OCI-LY7 (cell line): ENCODE data around the gene ASCC1. TPM values are rescaled to one million over a fixed set of nuclear protein-coding genes. Genes with fewer than 3 reads are reported as not detected.

Source experiments
- BruUV-seq: library from RNA; stranded (reverse); fragments of 400-500 nt; replicated peaks from 2 replicates; lab custom pipeline; 2021; lab: Mats Ljungman, UMichigan
- CTCF ChIA-PET: fragments of 300-600 bp; sonication (Branson Sonifier 250); formaldehyde crosslinking; loops from one replicate; lab custom pipeline; 2022; ENCODE audit warnings: antibody characterized with exemption; ENCODE audit not compliant: unreplicated experiment; lab: Charles Lee
- POLR2A ChIA-PET: fragments of 300-600 bp; sonication (Branson Sonifier 250); formaldehyde crosslinking; loops from one replicate; lab custom pipeline; 2022; ENCODE audit warnings: antibody characterized with exemption; lab: Charles Lee
- DNase-seq: peaks from one replicate; pipeline ENCODE4 v3.0.0-alpha.2; 2015; ENCODE audit warnings: low spot score
- H2AFZ ChIP-seq: fragments of 200-600 bp; sonication (generic), shearing (Covaris generic); 2 replicates; pipeline ENCODE4 v1.6.1; 2014; ENCODE audit warnings: mild to moderate bottlenecking, antibody characterized with exemption, low read length, moderate library complexity
- H3K27ac ChIP-seq: fragments of 200-600 bp; sonication (generic); 2 replicates; pipeline ENCODE4 v1.5.1; 2014; ENCODE audit warnings: mixed run types, low read depth, mild to moderate bottlenecking, moderate library complexity, low read length, inconsistent platforms; ENCODE audit not compliant: poor library complexity, severe bottlenecking
- H3K36me3 ChIP-seq: fragments of 200-600 bp; sonication (generic); 2 replicates; pipeline ENCODE4 v1.6.1; 2014; ENCODE audit warnings: mild to moderate bottlenecking, antibody characterized with exemption, low read length, moderate library complexity, mixed read lengths; ENCODE audit not compliant: insufficient read depth
- H3K4me1 ChIP-seq: fragments of 200-600 bp; sonication (generic); 2 replicates; pipeline ENCODE4 v1.5.1; 2014; ENCODE audit warnings: mild to moderate bottlenecking, low read length; ENCODE audit not compliant: insufficient read depth, poor library complexity, severe bottlenecking
- H3K4me2 ChIP-seq: fragments of 200-600 bp; sonication (generic); 2 replicates; pipeline ENCODE4 v1.6.1; 2014; ENCODE audit warnings: mild to moderate bottlenecking, low read length
- H3K4me3 ChIP-seq: fragments of 200-600 bp; sonication (generic); 2 replicates; pipeline ENCODE4 v1.5.1; 2014; ENCODE audit warnings: mild to moderate bottlenecking, low read depth, low read length; ENCODE audit not compliant: poor library complexity, severe bottlenecking
- H3K79me2 ChIP-seq: fragments of 200-600 bp; sonication (generic); 2 replicates; pipeline ENCODE4 v1.6.1; 2016; ENCODE audit warnings: low read depth, mild to moderate bottlenecking, low read length, moderate library complexity, mixed read lengths; ENCODE audit not compliant: insufficient read depth
- H3K9me2 ChIP-seq: fragments of 200-600 bp; sonication (generic); 2 replicates; pipeline ENCODE4 v1.6.1; 2016; ENCODE audit warnings: mild to moderate bottlenecking, low read length, mixed read lengths; ENCODE audit not compliant: insufficient read depth
- H3K9me3 ChIP-seq: fragments of 200-600 bp; sonication (generic); 2 replicates; pipeline ENCODE4 v1.6.1; 2014; ENCODE audit warnings: mild to moderate bottlenecking, mixed run types, low read length, mixed read lengths
- H4K20me1 ChIP-seq: fragments of 200-600 bp; sonication (generic); 2 replicates; pipeline ENCODE4 v1.6.1; 2014; ENCODE audit warnings: mild to moderate bottlenecking, antibody characterized with exemption, low read length, moderate library complexity, mixed read lengths; ENCODE audit not compliant: insufficient read depth
- CTCF ChIP-seq: fragments of 200-600 bp; sonication (generic); conservative IDR thresholded peaks from 2 replicates; pipeline ENCODE4 v1.5.1; 2014; ENCODE audit warnings: mild to moderate bottlenecking, antibody characterized with exemption, low read length, moderate library complexity, mixed read lengths
- EZH2phosphoT487 ChIP-seq: fragments of 200-600 bp; sonication (generic); IDR thresholded peaks from 2 replicates; pipeline ENCODE4 v1.6.1; 2018; ENCODE audit warnings: low read depth, borderline replicate concordance, mild to moderate bottlenecking, mixed run types, antibody characterized with exemption, low read length, moderate library complexity, mixed read lengths
- intact Hi-C: fragments of 100-400 bp; cut with micrococcal nuclease; formaldehyde crosslinking; loops from one replicate; pipeline ENCODE4 v1.10.0; 2022; ENCODE audit not compliant: unreplicated experiment
- total RNA-seq, 2 experiments: library from RNA; depleted of rRNA in 1 of 2; stranded (reverse); fragments of >200 nt in 1 of 2; shearing (Covaris generic) in 1 of 2; gene quantifications; 2 replicates each; pipeline ENCODE4 v1.2.3, GENCODE V29; 2014 to 2022

Gene ASCC1
- total RNA-seq, 2 experiments from 2014 or later, result 27.1 to 59.9 TPM

GRCh38 chr10:72200883-72201282, 15.2 kb downstream of the ASCC1 start:
- intact Hi-C loops, result no loop called here
- H4K20me1 ChIP-seq, result no peaks in the 10 kb centered on the region

GRCh38 chr10:72194949-72195348, 21.1 kb downstream of the ASCC1 start:
- intact Hi-C loops, result no loop called here
- POLR2A ChIA-PET, result interaction anchor here (0.6 to 0.7 kb wide), 2 partner anchors 71 to 476 kb away, joined by 3 to 6 read pairs; no protein-coding TSS in a partner anchor

More at GRCh38 chr10:72200883-72201282, 15.2 kb downstream of the ASCC1 start:
- TF ChIP-seq CTCF, result no peak
- no peak for TF ChIP-seq EZH2phosphoT487
- no peak overlapping the region for H2AFZ ChIP-seq
- no peaks in the 10 kb centered on the region for H3K9me3 ChIP-seq
- no peaks in the 10 kb centered on the region for H3K79me2 ChIP-seq
- no peak for DNase-seq
- peaks cover 64% of the 10 kb centered on the region for H3K36me3 ChIP-seq
- no peak overlapping the region for H3K27ac ChIP-seq
- H3K4me3 ChIP-seq, result no peak overlapping the region
- H3K4me1 ChIP-seq, result no peaks in the 10 kb centered on the region
- CTCF ChIA-PET, result no interaction called here
- H3K9me2 ChIP-seq, result no peaks in the 10 kb centered on the region
- POLR2A ChIA-PET, result no interaction called here
- BruUV-seq, result no TSS peak
- no peak overlapping the region for H3K4me2 ChIP-seq

More at GRCh38 chr10:72194949-72195348, 21.1 kb downstream of the ASCC1 start:
- CTCF ChIA-PET, result no interaction called here
- no TSS peak for BruUV-seq
- H3K79me2 ChIP-seq, result no peaks in the 10 kb centered on the region
- TF ChIP-seq CTCF (no peak), EZH2phosphoT487 (no peak)
- no peaks in the 10 kb centered on the region for H3K9me2 ChIP-seq
- H3K4me1 ChIP-seq, result no peaks in the 10 kb centered on the region
- no peaks in the 10 kb centered on the region for H3K9me3 ChIP-seq
- no peaks in the 10 kb centered on the region for H4K20me1 ChIP-seq
- H3K4me3 ChIP-seq, result no peak overlapping the region
- no peak for DNase-seq
- no peak overlapping the region for H3K4me2 ChIP-seq
- H3K36me3 ChIP-seq, result peaks cover 48% of the 10 kb centered on the region
- no peak overlapping the region for H2AFZ ChIP-seq
- H3K27ac ChIP-seq, result no peak overlapping the region
